Measurements from ENCODE around the gene PGAP6. TPM values are rescaled to one million over a fixed set of nuclear protein-coding genes. Genes with fewer than 3 reads are reported as not detected.

PGAP6 gene
- polyA plus RNA-seq, 2 of the 4 experiments (the other 2 are of a cell fraction) = 25.9 to 38.1 TPM

DNA sequence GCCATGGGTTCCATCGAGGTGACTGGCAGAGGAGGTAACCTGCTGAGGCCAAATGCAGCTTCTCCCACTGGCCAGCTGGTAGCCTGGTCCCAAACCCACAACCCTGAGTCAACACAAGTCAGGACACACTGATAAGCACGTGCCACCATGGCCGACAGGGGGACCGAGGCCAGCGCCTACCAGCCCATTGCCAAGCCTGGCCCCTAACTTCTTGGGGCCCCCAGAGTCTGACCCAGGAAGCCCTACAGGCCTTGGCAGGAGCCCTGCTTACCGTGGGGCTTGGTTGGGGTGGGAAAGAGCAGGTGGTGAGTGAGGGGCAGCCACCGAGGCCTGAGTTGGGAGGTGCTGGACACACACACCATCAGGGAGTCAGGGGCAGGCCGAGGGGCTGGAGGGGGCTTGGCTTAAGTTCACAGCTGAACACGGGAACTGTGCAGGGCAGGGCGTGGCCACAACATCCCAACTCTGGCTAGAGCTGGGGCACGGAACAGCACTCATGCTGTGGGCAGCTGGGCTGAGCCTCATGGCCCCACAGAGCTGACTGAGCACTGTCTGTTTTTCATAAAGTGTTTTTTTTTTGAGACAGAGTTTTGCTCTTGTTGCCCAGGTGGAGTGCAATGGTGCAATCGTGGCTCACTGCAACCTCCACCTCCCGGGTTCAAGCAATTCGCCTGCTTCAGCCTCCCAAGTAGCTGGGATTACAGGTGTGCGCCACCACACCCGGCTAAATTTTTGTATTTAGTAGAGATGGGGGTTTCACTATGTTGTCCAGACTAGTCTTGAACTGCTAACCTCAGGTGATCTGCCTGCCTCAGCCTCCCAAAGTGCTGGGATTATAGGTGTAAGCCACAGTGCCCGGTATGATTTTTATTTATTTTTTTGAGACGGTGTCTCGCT, 16.9 kb downstream of the PGAP6 start:
- no peak for FAIRE-seq
- Histone ChIP-seq H3K9me3 (no peaks in the 10 kb centered on the region), H3K27ac (no peak overlapping the region), H3K4me3 (no peak overlapping the region), H3K4me2 (no peak overlapping the region), H3K4me1 (peaks cover 16% of the 10 kb centered on the region)
- TF ChIP-seq CHD4 (IDR thresholded peaks at IDR 0.05; ENCODE audit: borderline replicate concordance) (no peak), ZFP36 (IDR thresholded peaks at IDR 0.05; ENCODE audit: borderline replicate concordance, partially characterized antibody) (no peak), SREBF2 (IDR thresholded peaks at IDR 0.05) (no peak), BHLHE40 (IDR thresholded peaks at IDR 0.05; ENCODE audit: low read depth, low read length) (no peak), HDAC2 (IDR thresholded peaks at IDR 0.05) (no peak), ZSCAN20 (CRISPR knock-in tag; IDR thresholded peaks at IDR 0.05) (no peak), HEYL (CRISPR knock-in tag; IDR thresholded peaks at IDR 0.05) (no peak), NPAS2 (CRISPR knock-in tag; IDR thresholded peaks at IDR 0.05; ENCODE audit: borderline replicate concordance) (no peak)
- TF ChIP-seq, protein P1, sequence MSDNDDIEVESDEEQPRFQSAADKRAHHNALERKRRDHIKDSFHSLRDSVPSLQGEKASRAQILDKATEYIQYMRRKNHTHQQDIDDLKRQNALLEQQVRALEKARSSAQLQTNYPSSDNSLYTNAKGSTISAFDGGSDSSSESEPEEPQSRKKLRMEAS (IDR thresholded peaks at IDR 0.05) = no peak
- TF ChIP-seq, protein P2, sequence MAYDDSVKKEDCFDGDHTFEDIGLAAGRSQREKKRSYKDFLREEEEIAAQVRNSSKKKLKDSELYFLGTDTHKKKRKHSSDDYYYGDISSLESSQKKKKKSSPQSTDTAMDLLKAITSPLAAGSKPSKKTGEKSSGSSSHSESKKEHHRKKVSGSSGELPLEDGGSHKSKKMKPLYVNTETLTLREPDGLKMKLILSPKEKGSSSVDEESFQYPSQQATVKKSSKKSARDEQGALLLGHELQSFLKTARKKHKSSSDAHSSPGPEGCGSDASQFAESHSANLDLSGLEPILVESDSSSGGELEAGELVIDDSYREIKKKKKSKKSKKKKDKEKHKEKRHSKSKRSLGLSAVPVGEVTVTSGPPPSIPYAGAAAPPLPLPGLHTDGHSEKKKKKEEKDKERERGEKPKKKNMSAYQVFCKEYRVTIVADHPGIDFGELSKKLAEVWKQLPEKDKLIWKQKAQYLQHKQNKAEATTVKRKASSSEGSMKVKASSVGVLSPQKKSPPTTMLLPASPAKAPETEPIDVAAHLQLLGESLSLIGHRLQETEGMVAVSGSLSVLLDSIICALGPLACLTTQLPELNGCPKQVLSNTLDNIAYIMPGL (CRISPR knock-in tag; IDR thresholded peaks at IDR 0.05; ENCODE audit: borderline replicate concordance) = no peak
- 75% methylated on average over 17 of the region's 19 CpGs for WGBS (ENCODE audit: missing lambda C conversion rate)
- no peak for ATAC-seq
- no peak for DNase-seq (ENCODE audit: low read depth in 1 of 2, low spot score in 1 of 2)
- ChIA-PET CTCF (interaction anchor here (1.0 to 7.6 kb wide), 5 partner anchors 12 to 299 kb away, joined by 4 to 76 read pairs (median 10); partner anchors contain the start of gene AXIN1), POLR2A (interaction anchor here (0.6 kb wide), 1 partner anchor 12 kb away, joined by 3 read pairs; the partner anchor contains the start of gene AXIN1)

DNA sequence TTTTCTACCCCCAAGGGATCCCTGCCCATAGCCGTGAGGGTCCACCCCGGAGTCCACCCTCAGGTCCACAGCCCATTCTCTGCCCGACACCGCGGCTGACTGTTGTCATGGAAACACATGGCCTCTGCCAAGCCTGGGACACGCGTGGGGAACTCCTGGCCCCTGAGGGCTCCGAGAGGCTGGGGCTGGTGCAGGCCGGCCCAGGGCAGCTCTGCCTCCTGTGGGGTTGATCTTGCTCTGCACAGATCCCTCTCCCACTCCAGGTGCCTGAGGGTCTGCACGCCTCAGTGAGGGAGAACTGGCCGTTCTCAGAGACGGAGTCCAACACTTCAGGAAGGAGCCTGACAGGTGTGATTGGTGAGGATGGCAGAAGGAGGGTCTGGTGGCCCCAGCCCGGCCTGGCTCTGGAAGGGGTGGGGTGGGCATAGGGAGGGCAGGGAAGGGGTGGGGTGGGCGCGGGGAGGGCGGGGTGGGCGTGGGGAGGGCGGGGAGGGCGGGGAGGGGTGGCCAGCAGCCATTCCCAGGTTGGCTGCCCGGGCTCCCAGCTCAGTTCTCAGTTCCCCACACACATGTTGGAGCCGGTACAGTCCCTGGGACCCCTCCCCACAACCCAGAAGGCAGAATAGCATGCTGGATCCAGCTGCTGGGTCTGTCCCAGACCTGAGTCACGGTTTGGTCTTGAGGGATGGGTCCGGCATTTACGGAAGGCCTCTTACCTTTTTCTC, 17.9 kb downstream of the PGAP6 start:
- POLR2A ChIA-PET = no interaction called here

More for the DNA sequence above, 17.9 kb downstream of the PGAP6 start:
- Histone ChIP-seq H3K4me1 (peaks cover 7% of the 10 kb centered on the region; the same call in 2 of the 3 replicates), H3K27ac (no peak overlapping the region), H3K4me3 (no peak overlapping the region), H3K4me2 (no peak overlapping the region), H3K9me3 (no peaks in the 10 kb centered on the region)
- CTCF ChIA-PET = interaction anchor here (1.4 to 7.6 kb wide), 8 partner anchors 13 to 301 kb away, joined by 6 to 80 read pairs (median 40); partner anchors contain the start of genes AXIN1 and RHBDF1
- FAIRE-seq (no peak), DNase-seq (ENCODE audit: low read depth in 1 of 2, low spot score in 1 of 2) (no peak), ATAC-seq (no peak; a peak in 1 of 6 replicates)
- 71% methylated on average over 6 of the region's 24 CpGs for WGBS (ENCODE audit: missing lambda C conversion rate)
- no peak for TF ChIP-seq FOSB (CRISPR knock-in tag; IDR thresholded peaks at IDR 0.05)
- TF ChIP-seq PHF8 (IDR thresholded peaks at IDR 0.05; ENCODE audit: borderline replicate concordance, low read depth) = no peak
- TF ChIP-seq HEYL (CRISPR knock-in tag; IDR thresholded peaks at IDR 0.05) = no peak
- TF ChIP-seq SREBF2 (IDR thresholded peaks at IDR 0.05) = no peak
- no peak for TF ChIP-seq TP53 (CRISPR knock-in tag; IDR thresholded peaks at IDR 0.05)
- TF ChIP-seq CHD4 (IDR thresholded peaks at IDR 0.05; ENCODE audit: borderline replicate concordance) = no peak
- TF ChIP-seq, protein P3, sequence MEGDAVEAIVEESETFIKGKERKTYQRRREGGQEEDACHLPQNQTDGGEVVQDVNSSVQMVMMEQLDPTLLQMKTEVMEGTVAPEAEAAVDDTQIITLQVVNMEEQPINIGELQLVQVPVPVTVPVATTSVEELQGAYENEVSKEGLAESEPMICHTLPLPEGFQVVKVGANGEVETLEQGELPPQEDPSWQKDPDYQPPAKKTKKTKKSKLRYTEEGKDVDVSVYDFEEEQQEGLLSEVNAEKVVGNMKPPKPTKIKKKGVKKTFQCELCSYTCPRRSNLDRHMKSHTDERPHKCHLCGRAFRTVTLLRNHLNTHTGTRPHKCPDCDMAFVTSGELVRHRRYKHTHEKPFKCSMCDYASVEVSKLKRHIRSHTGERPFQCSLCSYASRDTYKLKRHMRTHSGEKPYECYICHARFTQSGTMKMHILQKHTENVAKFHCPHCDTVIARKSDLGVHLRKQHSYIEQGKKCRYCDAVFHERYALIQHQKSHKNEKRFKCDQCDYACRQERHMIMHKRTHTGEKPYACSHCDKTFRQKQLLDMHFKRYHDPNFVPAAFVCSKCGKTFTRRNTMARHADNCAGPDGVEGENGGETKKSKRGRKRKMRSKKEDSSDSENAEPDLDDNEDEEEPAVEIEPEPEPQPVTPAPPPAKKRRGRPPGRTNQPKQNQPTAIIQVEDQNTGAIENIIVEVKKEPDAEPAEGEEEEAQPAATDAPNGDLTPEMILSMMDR (IDR thresholded peaks at IDR 0.05) = no peak
- TF ChIP-seq TFCP2L1 (CRISPR knock-in tag; IDR thresholded peaks at IDR 0.05) = no peak
- TF ChIP-seq EHF (CRISPR knock-in tag; IDR thresholded peaks at IDR 0.05) = no peak
- TF ChIP-seq, protein P1 (IDR thresholded peaks at IDR 0.05) = no peak
- no peak for TF ChIP-seq POLR2A (IDR thresholded peaks at IDR 0.05; ENCODE audit: low read length)
- TF ChIP-seq, protein P4, sequence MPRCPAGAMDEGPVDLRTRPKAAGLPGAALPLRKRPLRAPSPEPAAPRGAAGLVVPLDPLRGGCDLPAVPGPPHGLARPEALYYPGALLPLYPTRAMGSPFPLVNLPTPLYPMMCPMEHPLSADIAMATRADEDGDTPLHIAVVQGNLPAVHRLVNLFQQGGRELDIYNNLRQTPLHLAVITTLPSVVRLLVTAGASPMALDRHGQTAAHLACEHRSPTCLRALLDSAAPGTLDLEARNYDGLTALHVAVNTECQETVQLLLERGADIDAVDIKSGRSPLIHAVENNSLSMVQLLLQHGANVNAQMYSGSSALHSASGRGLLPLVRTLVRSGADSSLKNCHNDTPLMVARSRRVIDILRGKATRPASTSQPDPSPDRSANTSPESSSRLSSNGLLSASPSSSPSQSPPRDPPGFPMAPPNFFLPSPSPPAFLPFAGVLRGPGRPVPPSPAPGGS (IDR thresholded peaks at IDR 0.05) = no peak
